KOPT-K1 (cell line): ENCODE data around the gene SF3B5.
"Not testable (repeated sequence)": the region's sequence is repeated elsewhere in the genome, so short reads cannot be mapped to it uniquely, and the experiment has no call there.

Experiments used
- H3K27ac ChIP-seq: fragments of 200-600 bp; sonication (generic); 2 replicates; pipeline ENCODE4 v1.5.1; 2016; ENCODE audit warnings: antibody characterized with exemption, mild to moderate bottlenecking, low read depth, low read length; ENCODE audit not compliant: poor library complexity, severe bottlenecking
- H3K36me3 ChIP-seq: fragments of 200-600 bp; sonication (generic); 2 replicates; pipeline ENCODE4 v1.5.1; 2017; ENCODE audit warnings: antibody characterized with exemption, mild to moderate bottlenecking, low read length, moderate library complexity; ENCODE audit not compliant: insufficient read depth
- H3K9me3 ChIP-seq: fragments of 200-600 bp; sonication (generic); 2 replicates; pipeline ENCODE4 v1.5.1; 2017; ENCODE audit warnings: antibody characterized with exemption, low read length, mild to moderate bottlenecking; ENCODE audit not compliant: insufficient read depth, poor library complexity, severe bottlenecking

SF3B5 gene

GRCh38 chr6:144087789-144088426 is 7.5 kb downstream of the SF3B5 start:
- Histone ChIP-seq H3K36me3 (no peaks in the 10 kb centered on the region), H3K9me3 (no peaks in the 10 kb centered on the region), H3K27ac (no peak overlapping the region)

- Histone ChIP-seq H3K27ac (no peak overlapping the region), H3K36me3 (no peaks in the 10 kb centered on the region), H3K9me3 (no peaks in the 10 kb centered on the region)
Measured at GRCh38 chr6:144086959-144087358, 8.4 kb downstream of the SF3B5 start.

- H3K27ac ChIP-seq = no peak overlapping the region
- H3K36me3 ChIP-seq = no peaks in the 10 kb centered on the region
Measured at GRCh38 chr6:144083172-144083571, 12.2 kb downstream of the SF3B5 start.

GRCh38 chr6:144082412-144082811 is 13.0 kb downstream of the SF3B5 start:
- H3K36me3 ChIP-seq, H3K9me3 ChIP-seq, H3K27ac ChIP-seq: not testable (repeated sequence)

More at GRCh38 chr6:144083172-144083571, 12.2 kb downstream of the SF3B5 start:
- no peaks in the 10 kb centered on the region for H3K9me3 ChIP-seq

GRCh38 chr6:144077871-144078270 is 17.5 kb downstream of the SF3B5 start:
- Histone ChIP-seq H3K27ac (no peak overlapping the region), H3K9me3 (no peaks in the 10 kb centered on the region), H3K36me3 (no peaks in the 10 kb centered on the region)

DNA sequence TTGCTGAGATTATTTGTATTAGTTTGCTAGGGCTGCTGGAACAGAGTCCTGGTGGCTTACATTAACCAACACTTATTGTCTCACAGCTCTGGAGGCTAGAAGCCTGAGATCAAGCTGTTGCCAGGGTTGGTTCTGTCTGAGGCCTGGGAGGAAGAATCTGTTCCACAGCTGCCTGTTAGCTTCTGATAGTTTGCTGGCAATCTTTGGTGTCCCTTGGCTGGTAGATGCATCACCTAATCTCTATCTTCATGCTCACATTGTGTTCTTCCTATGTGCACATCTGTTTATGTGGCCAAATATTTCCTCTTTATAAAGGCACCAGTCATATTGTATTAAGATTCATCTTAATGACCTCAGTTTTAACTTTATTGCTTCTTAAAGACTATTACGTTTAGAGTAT is 19.5 kb downstream of the SF3B5 start:
- Histone ChIP-seq H3K36me3 (no peaks in the 10 kb centered on the region), H3K27ac (no peak overlapping the region), H3K9me3 (no peaks in the 10 kb centered on the region)

DNA sequence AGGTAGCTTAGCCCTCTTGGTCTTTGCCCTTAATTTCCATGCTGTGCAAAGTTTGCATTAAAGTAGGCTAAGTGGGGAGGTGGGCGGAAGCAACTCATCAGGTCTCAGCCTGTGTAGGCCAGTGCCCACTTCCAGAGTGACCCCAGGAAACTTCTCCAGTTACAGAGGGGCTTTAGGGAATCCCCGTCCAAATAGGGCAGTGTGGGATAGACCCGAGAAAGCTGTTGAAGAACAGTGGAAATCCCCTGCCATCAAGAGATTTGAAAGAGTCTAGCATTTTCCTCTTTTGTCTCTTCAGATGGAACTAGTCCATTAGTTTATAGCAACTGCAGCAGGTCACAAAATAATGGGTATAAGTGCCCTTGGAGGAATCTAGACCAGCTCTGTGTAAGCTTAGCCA is 20.2 kb downstream of the SF3B5 start:
- no peaks in the 10 kb centered on the region for H3K9me3 ChIP-seq
- H3K36me3 ChIP-seq = no peaks in the 10 kb centered on the region
- H3K27ac ChIP-seq = no peak overlapping the region

GRCh38 chr6:144073024-144073423 is 22.3 kb downstream of the SF3B5 start:
- H3K36me3 ChIP-seq = no peaks in the 10 kb centered on the region
- no peaks in the 10 kb centered on the region for H3K9me3 ChIP-seq
- H3K27ac ChIP-seq = no peak overlapping the region

GRCh38 chr6:144069506-144069905 is 25.9 kb downstream of the SF3B5 start:
- Histone ChIP-seq H3K27ac (no peak overlapping the region), H3K9me3 (no peaks in the 10 kb centered on the region), H3K36me3 (no peaks in the 10 kb centered on the region)

- Histone ChIP-seq H3K27ac (no peak overlapping the region), H3K9me3 (no peaks in the 10 kb centered on the region), H3K36me3 (no peaks in the 10 kb centered on the region)
Measured at GRCh38 chr6:144068794-144069193, 26.6 kb downstream of the SF3B5 start.

GRCh38 chr6:144066741-144067484 is 28.5 kb downstream of the SF3B5 start:
- Histone ChIP-seq H3K27ac (no peak overlapping the region), H3K9me3 (no peaks in the 10 kb centered on the region), H3K36me3 (no peaks in the 10 kb centered on the region)

DNA sequence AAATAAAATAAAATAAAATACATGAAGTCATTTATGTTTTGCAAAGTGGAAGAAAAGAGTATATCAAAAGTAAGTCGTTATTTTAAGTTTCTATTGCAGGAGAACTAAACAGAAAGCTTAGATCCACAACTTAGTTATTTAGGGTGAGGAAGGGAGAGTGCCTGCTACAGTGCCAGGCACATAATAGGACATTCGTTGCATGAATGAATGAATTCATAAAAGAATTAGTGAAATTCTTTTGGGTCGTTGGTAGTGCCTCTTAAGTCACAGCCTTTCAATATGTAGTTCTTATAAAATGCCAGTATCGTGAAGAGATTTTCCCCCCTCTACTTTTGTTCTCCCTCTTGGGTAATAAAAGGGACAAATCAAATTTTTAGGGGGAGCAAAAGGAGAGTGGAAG is 29.1 kb downstream of the SF3B5 start:
- Histone ChIP-seq H3K36me3 (no peaks in the 10 kb centered on the region), H3K9me3 (no peaks in the 10 kb centered on the region), H3K27ac (no peak overlapping the region)

GRCh38 chr6:144065213-144065660 is 30.1 kb downstream of the SF3B5 start:
- no peak overlapping the region for H3K27ac ChIP-seq
- no peaks in the 10 kb centered on the region for H3K36me3 ChIP-seq
- H3K9me3 ChIP-seq = no peaks in the 10 kb centered on the region

GRCh38 chr6:144064402-144065212 is 30.8 kb downstream of the SF3B5 start:
- H3K9me3 ChIP-seq = no peaks in the 10 kb centered on the region
- H3K27ac ChIP-seq = peak overlapping the region; percentile 43
- H3K36me3 ChIP-seq = no peaks in the 10 kb centered on the region

DNA sequence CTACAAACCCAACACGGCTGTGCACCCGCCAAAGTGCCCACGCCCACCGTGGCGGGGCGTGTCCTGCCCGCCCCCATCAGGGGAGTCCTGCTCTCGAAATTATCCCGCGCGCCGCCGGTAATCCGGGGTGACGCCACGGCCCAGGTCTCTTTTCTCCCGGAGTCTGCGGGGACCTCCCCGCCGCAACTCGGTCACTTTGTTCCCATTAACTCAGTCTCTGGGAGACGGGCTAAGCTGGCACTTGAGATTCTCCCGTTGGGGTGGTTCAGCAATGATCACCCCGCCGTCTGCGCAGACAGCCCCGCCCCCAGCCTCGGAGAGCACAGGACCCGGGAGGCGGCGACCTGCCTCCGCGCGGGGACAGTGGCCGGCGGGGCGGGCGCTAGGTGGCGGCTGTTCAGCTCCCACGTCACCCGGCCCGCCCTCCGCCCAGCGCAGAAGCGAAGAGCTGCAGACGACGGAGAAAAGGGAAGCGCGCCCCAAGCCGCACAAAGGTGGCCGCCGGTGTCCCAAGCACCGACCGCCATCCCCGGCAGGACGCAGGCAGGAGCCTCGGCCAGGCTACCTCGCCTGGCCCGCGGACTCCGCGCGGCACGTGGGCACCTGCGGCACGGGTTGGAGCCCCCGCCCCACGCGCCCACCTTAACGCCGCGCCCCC is 31.5 kb downstream of the SF3B5 start:
- no peaks in the 10 kb centered on the region for H3K9me3 ChIP-seq
- peak overlapping the region; percentile 43 for H3K27ac ChIP-seq
- H3K36me3 ChIP-seq = no peaks in the 10 kb centered on the region
